Inferior parietal cortex (tissue), 1 donor: ENCODE measurements around the gene TNS3.

Source experiments
- DNase-seq: peaks from one replicate; pipeline ENCODE4 v3.0.0-alpha.2; 2016; ENCODE audit errors: extremely low spot score

Gene TNS3

DNA sequence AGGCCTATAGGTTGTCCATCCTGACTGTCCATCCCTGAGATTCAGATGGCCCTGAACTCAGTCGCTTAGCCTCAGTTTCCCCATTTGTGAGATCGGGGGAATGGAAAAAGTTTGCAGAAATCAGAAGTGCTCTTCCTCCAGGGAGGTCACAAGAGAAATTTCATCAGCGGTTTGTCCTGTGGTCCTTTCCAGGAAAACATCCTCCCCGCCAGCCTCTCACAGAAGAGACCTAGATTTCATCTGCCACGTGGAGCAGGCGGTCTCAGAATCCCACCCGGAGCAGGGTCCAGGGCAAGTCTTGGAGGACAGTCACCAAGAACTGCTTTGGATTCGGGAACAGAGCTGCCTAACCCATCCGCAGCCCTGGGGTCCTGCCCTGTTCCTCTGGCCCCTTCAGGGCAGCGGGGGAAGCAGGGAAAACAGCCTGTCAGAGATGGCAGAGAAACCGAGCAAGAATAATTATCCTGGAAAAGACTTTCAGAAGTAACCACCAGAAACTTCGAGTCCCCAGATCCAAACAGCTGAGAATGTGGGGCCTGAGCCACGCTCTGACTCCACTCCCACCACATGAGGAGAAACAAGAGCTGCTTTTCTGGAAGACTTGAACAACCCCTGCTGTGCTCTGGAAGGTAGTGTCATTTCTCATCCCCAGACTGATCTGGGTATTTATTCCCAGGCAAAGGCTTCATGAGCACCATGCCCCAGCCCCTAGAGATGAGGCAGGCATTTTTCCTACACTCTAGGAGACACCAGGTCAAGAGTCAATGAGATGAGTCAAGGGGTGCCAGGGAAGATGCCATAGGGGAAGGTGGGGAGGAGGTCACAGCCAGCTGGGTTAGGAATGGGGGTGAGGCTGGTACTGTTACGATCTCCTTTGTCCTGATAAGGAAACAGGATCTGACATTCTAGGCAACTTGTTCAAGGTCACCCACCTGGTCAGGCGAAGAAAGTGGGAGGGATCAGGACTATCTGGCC, 1.1 kb upstream of the TNS3 start:
- DNase-seq: no peak

DNA sequence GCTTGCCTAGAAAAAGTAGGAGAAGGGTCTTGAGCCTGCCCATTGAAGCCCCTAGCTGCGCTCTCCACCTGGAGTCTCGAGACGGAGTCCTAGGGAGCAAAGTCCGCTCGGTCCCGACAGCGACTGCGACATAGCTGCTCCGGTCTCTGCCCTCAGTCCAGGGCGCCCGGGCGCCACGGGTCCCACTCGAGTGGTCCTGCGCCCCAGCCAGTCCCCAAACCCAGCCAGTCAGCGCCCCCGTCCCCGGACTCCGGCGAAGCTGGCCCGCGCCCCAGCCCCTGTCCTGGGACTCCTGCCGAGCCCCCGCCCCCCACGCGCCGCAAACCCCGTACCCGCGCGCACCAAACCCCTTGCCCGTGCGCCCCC, 490 bp downstream of the TNS3 start:
- DNase-seq: no peak

DNA sequence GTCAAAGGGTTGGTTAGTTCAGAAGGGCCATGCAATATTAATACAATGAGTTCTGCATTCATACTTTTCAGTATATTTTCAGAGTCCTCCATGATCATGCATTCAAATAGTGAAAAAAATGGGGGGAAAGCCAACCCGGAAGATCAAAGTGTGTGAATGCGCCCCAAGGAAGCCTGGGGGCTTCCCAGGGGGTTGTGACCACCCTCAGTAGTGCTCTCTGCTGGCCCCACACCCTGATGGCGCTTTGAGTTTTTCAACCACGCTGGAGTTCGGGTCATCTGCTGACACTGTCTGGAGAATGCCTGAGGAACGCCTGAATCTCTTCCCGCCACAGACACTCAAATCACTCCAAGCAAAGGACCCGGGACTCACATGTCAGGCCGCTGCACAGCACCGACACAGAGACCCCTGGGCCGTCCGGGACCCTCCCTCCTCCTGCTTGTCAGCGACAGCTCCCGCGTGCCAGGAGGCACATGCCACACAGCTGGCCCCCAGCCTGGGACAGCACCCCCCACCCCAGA, 1.0 kb downstream of the TNS3 start:
- DNase-seq: no peak

DNA sequence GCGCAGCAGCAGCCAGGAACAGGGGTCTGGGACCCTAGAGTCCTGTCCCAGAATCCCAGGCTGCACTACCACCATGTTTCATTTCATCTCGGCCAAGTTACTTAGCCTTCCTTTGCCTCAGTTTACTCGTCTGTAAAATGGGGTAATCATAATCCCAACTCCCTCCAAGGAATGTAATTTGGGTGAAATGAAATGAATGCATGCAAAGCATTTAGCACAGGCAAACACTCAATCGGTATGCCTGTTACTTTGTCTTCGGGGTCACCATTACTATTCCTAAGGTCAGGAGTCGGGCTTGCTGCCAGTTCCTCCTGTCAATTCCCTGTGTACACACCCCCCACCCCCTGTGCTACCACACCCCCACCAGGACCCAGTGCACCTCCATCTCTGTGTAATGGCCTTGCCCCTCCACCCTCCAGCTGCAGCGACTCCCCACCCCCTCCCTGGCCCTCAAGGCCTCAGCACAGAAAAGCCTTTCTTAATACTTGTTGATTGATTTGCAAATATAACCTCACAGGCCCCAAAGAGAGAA, 1.7 kb downstream of the TNS3 start:
- no peak for DNase-seq

DNA sequence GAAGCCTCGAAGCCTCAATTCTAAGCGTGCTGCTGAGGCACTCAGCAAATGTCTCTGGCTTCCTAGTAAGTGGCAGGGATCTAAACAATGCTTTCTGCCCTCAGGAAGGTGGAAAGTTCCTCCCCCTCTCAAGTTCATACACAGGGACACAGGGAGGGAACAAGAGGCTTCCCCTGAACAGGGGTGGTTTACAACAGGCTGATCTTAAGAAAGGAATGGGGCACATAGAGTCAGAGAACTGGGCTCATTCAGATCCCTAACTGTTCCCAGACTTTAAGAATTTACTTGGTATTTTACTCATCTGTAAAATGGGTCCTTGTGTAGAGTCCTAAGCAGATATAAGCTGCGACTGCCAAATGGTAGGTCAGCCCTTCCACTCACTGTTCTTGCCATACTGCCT, 2.5 kb downstream of the TNS3 start:
- no peak for DNase-seq

DNA sequence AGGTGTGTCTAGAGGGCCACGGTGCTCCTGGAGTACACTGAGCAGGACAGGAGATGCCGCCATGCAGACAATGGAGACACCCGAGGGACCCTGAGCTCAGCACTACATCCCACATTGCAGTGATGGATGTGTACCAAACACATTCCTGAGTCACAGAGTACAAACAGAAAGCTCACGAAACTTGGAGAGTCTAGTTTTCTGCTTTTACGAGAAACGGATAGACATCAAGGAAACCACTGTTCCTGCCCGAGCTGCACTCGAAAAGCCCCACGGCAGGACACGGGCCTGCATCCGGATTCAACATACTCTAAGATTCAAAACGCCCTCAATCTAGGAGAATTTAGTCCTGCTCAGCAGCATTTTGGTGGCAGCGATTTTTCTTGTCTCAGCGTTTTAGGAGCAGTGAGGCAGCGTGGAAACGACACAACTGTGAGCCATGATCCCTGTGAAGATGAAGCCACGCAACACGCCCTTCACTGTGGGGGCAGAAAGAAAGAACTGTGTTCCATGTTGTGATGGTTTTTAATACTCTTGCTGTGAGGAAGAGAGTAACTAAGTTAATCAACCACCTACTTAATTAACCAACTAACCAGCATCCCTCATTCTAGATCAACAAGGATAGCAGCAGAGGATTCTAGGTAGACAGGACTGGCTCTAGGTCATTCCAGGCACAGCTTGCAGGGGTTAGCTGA, 3.2 kb downstream of the TNS3 start:
- DNase-seq: no peak

DNA sequence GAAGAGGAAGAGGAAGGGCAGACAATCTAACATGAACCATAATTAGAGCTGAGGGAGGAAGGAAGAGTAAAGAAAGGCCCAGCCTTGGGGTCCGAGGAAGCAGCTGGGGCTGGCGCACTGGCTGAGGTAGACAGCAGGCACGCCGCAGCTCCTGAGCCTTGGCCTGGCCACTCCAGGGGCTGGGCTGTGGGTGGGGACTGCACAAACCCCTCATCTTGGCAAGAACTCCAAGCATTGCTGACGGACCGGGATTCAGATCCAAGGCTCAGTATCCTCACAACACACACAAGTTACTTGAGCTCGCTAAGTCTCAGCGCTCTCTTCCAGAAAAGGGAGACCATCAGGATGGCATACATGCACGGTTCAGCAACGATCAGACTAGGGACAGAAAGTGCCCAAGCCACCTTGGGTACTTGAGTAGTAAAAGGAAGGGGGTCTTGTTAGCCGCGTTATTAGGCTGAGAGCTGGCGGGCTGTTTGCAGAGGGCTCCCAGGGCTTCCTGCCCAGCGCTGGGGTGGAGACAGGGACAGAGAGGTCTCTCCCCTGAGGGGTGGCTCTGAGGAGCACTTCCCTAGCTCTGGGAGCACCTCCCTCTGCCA, 4.5 kb downstream of the TNS3 start:
- no peak for DNase-seq

DNA sequence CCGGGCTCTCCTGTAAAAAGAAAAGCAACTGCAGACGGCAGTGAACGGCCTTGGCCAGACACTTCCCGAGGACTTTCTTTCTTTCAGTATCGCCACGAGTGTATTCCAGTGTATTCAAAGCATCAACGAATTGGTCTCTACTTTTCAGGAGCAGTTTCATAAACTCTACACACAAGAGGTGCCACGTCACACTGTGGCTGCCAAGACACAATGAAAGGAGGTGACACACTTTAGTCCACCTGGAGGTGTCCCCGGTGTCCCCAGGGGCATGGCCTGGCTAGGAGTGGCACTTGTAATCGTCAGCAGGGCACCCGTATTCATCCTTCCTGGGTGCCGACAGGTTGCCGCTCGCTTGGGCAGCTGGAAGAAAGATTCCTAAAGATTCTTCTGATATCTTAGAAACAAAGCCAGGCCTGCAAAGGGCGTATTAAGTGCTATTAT, 5.0 kb downstream of the TNS3 start:
- DNase-seq: no peak

DNA sequence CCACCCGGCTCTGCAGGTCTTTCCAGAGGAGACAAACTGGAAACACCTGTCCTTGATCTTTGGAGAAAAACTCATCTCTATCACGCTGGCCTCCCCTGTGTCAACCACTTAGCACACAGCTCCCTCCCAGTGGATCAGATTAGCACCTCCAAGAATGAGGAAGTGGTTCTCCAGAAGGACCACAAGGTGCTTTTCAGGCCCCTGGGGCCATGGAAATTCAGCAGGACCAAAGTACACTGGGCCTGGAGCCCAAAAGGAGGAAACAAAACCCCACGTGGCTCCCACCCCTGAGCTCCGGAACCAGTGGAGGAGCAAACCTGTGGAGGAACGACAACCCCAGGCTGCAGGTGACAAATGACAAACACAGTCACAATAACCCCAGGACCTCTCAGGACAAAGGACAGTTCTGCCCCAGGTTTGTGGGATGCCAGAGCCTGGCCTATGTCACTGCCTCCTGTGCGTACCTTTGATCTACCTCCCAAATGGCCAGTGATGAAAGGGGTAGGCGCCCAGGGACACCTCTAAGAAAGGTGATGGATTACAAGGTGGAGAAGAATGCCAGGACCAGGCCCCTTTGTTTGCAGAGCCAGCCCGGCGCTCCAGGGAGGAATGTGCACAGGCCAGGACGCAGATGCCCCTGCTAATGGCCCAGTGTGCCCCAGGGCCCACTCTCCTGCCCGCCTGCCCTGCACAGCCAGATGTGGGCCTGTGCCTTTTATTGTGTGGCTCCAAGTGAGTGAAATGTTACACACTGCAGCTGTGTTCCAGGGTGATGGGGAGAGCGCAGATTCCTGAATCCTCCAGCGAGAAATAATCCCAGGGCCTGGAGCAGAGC, 5.7 kb downstream of the TNS3 start:
- no peak for DNase-seq

DNA sequence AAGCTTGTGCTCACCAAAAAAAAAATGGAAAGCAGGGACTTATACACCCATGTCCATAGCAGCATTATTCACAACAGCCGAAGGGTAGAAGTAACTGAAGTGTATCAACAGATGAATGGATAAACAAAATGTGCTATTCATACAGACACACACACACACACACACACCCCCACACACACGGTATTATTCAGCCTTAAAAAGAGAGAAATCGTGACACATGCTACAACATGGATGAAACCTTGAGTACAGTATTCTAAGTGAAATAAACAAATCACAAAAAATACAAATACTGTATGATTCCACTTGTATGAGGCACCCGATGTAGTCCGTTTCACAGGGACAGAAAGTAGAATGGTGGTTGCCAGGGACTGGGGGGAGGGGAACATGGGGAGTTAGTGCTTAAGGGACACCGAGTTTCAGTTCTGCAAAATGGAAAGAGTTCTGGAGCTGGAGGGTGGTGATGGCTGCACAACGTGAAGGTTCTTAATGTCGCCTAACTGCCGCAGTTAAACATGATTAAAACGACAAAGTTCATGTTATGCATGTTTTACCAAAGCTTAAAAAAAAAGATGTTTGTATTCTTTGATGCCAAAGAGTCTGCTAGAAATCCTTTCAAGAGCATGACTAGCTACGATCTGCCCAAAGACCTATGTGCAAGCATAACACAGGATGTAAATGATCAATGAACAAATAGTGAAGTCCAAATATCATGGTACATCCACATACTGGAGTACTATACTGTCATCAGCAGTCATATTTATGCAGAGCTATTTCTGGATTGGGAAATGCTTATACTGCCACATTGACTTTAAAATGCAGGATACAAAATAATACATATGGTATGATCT, 7.2 kb downstream of the TNS3 start:
- DNase-seq: no peak

DNA sequence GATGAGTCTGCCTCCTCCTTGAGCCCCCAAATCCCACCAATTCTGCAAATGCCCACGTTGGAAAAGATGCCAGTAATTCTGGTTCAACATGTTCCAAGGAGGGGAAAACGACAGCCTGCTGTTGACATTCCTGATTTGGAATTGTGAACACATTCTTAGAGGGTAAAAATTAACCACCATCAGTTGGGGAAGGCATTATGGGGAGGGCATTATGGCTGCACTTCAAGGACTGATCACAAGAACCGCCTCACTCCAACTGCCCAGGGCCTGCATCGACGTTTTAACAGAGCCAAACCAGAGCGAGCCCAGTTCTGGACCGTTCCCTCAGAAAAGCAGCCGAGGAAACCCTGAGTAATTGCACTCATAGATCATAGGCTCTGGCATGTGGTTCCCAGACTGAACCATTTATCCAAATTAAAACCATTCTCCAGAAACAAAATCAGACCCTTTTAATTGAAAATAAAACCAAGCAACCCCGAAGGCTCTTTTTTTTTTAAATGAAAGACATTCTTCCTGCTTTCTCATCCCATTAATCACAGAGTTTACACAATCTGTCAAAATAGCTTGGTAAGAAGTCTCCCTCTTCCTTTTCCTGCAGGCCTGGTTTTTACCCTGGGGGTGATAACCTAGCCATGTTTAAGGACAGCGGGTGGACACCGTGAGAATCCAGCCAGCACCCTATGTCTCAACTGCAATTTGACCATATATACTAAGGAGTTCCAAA, 8.0 kb downstream of the TNS3 start:
- DNase-seq: no peak

DNA sequence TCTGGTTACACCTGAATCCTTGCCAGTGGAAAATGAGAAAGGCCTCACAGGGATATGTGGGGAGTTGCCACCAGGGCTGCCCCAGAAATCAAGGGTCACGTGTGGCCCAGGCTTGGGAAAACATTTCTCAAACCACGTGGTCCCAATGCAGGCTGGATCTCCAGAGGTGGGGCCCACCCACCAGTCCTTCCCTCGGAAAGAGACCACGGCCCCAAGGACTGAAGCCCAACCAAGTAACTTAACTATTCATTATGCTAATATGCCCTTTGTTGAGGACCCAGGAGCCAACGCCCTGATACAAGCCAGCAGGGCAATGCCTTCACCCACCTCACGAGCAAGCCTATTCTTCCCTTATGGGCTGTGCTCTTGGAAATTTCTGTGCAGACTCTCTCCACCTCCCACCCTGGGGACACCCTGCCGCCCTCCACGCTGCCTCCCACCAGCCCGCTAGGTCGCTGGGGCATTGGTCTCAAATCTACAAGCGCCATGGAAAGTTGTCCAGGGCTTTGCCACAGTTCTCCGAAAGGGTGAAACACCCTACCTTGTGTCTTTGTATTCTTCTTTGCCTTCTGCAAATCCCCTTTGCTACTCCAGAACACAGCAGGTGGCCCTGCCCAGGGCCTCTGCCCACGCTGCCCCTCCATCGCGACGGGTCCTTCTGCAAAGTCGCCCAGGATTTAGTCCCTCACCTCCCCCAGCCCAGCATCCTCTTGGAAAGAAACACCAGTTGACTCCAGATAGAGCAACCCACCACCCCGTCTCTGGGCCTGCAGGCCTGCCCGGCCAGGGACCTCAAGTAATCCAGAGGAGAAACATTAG, 8.8 kb downstream of the TNS3 start:
- no peak for DNase-seq

DNA sequence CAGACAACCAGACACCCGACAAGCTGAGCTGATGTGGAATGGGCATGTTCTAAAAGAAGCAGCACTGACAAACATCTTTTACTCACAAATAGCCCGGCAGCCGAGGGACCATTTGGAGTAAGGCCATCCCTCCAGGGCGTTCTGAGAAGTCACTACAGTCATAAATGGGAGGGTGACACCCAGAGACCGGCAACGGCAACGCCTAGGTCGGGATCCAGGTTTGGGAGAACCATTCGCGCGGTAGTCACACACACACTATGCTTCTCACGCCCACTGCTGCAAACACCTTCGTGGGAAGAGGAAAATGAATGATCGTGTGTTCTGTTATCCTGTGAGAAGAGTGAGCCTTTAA, 9.8 kb downstream of the TNS3 start:
- DNase-seq: no peak

DNA sequence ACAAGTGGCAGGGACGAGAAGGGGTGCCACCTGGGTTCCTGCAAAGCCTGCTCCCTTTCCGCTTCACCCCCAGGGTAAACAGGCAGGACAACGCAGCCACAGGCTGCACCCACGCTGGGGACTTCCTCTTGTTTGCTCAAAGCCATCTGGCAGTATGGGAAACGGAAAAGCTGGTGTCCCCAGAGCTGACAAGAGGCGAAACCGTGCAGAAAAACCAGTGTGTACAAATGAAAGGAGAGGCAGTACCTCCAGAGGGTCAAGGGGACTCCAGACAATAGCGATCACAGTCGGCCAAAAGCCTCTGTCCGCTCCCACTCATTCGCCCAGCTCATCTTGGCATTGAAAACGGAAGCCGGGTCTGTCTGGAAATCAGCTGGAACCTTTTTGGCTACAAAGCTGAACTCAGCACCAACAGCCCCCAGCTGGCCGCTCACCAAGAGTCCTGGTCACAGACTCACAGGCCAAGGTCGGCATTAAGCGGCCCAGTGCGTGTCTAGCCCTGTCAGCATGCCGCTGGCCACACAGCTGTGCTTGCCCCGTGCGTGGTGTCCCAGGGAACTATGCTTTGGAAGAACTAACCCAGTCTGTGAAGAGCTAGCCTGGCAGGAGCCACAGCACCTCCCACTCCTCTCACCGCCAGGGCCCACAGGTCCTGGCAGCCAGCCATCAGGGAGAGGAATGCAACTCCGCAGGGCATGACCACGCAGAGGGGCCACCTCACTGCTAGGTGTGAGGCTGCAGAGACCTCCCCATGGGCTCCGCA, 10.4 kb downstream of the TNS3 start:
- DNase-seq: no peak

DNA sequence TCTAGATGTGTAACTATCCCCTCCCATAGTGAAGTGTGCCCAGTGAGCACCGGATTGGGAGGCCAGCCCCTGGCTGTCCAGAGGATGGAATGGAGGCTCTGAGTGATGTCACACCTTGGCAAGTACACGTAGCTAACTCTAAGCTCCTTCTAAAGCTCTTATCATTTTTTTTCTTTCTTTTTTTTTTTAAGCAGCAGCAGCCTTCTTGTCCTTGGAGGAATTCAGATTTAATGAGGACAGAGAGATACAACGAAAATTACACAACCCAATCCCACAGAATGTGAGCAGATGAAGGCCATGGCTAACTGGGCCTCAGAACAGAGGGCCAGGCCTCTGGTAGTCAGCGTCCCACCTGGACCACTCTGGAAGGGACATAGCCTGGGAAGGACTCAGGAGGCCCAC, 11.3 kb downstream of the TNS3 start:
- DNase-seq: no peak

DNA sequence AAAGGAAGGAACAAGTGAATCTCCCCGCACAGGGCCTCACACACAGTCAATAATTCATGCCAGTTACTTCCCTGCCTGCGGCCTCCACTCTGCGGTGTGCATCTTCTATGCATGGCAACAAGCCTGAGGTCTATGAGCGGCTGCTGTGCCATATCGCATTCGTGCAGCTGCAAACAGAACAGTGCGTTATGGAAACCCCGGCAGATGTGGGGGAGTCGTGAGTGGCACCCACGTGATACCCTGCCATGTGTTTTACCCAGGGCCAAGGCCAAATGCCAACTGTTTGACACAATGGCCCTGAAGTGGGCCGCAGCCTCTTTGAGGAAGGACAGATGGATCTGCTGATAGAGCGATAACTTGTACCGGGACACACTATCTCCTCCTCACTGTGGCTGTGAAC, 13.4 kb downstream of the TNS3 start:
- DNase-seq: peak; percentile 81

DNA sequence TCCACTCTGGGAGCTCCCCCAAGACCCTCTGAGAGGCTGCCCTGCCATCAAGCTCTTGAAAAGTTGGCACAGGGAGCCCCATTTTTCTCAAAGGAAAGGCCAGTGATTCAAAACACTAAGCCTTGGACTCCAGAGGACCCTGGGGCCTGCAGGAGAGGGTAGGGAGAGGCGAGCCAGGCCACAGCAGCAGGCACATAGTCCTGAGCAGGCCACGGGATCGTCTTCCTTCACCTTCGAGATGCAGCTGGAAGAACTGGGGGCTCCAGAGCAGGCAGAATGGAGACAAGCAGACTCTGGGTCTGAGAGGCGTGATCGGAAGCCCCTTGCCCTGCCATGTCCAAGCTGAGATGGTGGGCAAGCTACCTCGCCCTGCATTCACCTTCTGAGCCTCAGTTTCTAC, 13.9 kb downstream of the TNS3 start:
- no peak for DNase-seq

DNA sequence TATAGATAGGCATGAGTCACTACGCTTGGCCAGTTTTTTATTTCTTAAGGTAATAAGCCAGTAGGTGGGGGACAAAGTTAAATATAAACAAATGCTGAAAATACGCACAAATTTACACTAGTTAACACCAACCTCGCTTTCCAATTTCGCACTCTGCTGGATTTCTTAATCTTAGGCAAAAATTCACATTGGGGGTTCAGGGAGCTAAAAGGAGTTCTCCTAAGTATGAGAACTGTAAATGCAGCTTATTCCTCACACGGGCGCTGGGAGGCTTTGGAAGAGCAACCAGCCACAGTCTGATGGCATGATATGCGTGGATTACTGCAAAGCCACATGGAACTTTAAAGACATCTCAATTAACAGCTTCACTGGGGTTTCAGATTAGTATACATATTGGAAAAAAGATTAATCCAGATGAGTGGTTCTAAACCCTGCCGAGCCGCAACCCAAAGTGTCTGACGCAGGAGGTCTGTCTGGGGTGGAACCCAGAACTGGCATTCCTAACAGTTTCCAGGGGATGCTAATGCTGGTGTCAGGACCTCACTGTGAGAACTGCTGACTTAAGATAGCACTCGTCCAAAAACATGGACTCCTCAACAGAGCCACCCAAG, 16.2 kb downstream of the TNS3 start:
- DNase-seq: no peak
